ENCODE measurements around the gene ANGPTL7. TPM values are rescaled to one million over a fixed set of nuclear protein-coding genes. Genes with fewer than 3 reads are reported as not detected.

ANGPTL7 gene
- total RNA-seq, 1 experiment from 2014 or later = not detected

DNA sequence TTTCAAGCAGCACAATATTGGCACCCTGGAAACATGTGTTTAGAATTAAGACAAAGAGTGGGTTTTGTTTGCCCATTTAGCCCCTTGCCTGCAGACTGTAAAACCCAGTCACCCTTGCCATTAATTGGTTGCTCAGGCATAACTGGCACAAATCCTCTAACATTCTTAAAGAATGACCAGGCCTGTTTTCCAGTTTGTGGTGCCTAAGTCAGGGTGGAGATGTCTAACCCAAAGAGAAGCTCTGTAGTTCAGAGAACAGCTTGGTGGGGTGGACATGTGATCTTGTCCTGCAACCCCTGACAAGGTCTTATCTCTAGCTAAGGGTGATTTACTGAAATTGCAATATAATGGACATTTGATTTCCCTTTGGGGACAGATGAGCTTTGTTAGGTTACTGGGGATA is 8.8 kb upstream of the ANGPTL7 start:
- intact Hi-C loops (cut with micrococcal nuclease) = no loop called here
- TF ChIP-seq, protein P1, sequence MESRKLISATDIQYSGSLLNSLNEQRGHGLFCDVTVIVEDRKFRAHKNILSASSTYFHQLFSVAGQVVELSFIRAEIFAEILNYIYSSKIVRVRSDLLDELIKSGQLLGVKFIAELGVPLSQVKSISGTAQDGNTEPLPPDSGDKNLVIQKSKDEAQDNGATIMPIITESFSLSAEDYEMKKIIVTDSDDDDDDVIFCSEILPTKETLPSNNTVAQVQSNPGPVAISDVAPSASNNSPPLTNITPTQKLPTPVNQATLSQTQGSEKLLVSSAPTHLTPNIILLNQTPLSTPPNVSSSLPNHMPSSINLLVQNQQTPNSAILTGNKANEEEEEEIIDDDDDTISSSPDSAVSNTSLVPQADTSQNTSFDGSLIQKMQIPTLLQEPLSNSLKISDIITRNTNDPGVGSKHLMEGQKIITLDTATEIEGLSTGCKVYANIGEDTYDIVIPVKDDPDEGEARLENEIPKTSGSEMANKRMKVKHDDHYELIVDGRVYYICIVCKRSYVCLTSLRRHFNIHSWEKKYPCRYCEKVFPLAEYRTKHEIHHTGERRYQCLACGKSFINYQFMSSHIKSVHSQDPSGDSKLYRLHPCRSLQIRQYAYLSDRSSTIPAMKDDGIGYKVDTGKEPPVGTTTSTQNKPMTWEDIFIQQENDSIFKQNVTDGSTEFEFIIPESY (IDR thresholded peaks at IDR 0.05; ENCODE audit: extremely low read depth, insufficient replicate concordance, low read length) = no peak
- TF ChIP-seq TCF7L2 (IDR thresholded peaks at IDR 0.05; ENCODE audit: borderline replicate concordance, extremely low read depth, insufficient read depth, insufficient read length) (no peak), SRF (IDR thresholded peaks at IDR 0.05; ENCODE audit: low read depth) (no peak), JUND (IDR thresholded peaks at IDR 0.05) (no peak), EGR1 (IDR thresholded peaks at IDR 0.05; ENCODE audit: low read depth) (no peak), CEBPB (IDR thresholded peaks at IDR 0.05; ENCODE audit: low read depth) (no peak), POLR2AphosphoS5 (IDR thresholded peaks at IDR 0.05; ENCODE audit: low read depth, low read length) (no peak)
- TF ChIP-seq, protein P2, sequence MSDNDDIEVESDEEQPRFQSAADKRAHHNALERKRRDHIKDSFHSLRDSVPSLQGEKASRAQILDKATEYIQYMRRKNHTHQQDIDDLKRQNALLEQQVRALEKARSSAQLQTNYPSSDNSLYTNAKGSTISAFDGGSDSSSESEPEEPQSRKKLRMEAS (IDR thresholded peaks at IDR 0.05) = no peak
- TF ChIP-seq, protein P3, sequence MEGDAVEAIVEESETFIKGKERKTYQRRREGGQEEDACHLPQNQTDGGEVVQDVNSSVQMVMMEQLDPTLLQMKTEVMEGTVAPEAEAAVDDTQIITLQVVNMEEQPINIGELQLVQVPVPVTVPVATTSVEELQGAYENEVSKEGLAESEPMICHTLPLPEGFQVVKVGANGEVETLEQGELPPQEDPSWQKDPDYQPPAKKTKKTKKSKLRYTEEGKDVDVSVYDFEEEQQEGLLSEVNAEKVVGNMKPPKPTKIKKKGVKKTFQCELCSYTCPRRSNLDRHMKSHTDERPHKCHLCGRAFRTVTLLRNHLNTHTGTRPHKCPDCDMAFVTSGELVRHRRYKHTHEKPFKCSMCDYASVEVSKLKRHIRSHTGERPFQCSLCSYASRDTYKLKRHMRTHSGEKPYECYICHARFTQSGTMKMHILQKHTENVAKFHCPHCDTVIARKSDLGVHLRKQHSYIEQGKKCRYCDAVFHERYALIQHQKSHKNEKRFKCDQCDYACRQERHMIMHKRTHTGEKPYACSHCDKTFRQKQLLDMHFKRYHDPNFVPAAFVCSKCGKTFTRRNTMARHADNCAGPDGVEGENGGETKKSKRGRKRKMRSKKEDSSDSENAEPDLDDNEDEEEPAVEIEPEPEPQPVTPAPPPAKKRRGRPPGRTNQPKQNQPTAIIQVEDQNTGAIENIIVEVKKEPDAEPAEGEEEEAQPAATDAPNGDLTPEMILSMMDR (IDR thresholded peaks at IDR 0.05 in 2 of 3, conservative IDR thresholded peaks at IDR 0.05 in 1 of 3; ENCODE audit: borderline replicate concordance in 1 of 3, insufficient read depth in 1 of 3, low read depth in 2 of 3, low read length in 2 of 3) = no peak
- H4K20me1 ChIP-seq (ENCODE audit: insufficient read depth) = no peaks in the 10 kb centered on the region
- no peaks in the 10 kb centered on the region for H3K79me2 ChIP-seq (ENCODE audit: insufficient read depth, low read length)
- no peaks in the 10 kb centered on the region for H3K9me3 ChIP-seq (ENCODE audit: control insufficient read depth in 1 of 2, insufficient read depth in 1 of 2, low read depth in 1 of 2, low read length in 2 of 2)
- H3K4me2 ChIP-seq (ENCODE audit: low read length) = no peak overlapping the region
- no peaks in the 10 kb centered on the region for H3K9me2 ChIP-seq (ENCODE audit: insufficient read depth)
- ChIA-PET RAD21 (ENCODE audit: low non-redundant PET in 1 of 2, low total read pairs in 2 of 2, uncharacterized antibody in 2 of 2, unreplicated experiment in 2 of 2) (no interaction called here), CTCF (no interaction called here), POLR2A (no interaction called here)
- H3K9ac ChIP-seq (ENCODE audit: low read length) = no peak overlapping the region
- no peak overlapping the region for H2AFZ ChIP-seq (ENCODE audit: low read depth, low read length, poor library complexity, severe bottlenecking)
- no peak overlapping the region for H3K4me3 ChIP-seq (replicated peaks in 1 of 2; ENCODE audit: low read depth in 1 of 2, low read length in 2 of 2)
- no peaks in the 10 kb centered on the region for H3K4me1 ChIP-seq (ENCODE audit: control insufficient read depth in 1 of 2, insufficient read depth in 2 of 2, low read length in 2 of 2)
- no peak for ATAC-seq
- H3K36me3 ChIP-seq (ENCODE audit: control insufficient read depth in 1 of 2, insufficient read depth in 2 of 2, low read length in 2 of 2) = 0 out of 4 replicates have a peak, but pooled peaks cover 0 to 5% of the 10 kb centered on the region in 2 experiments
- DNase-seq (ENCODE audit: low read depth, low spot score) = no peak
- BruUV-seq (replicated peaks) = no TSS peak
- H3K27ac ChIP-seq (ENCODE audit: low read depth, low read length) = no peak overlapping the region
- no peaks in the 10 kb centered on the region for H3K27me3 ChIP-seq (ENCODE audit: insufficient read depth, low read length)
